Keratinocyte (primary cell): ENCODE results near the gene CCNY.

Experiments used
- EZH2 ChIP-seq: IDR thresholded peaks from one replicate; pipeline ENCODE4 v1.6.1; 2012; ENCODE audit warnings: inconsistent platforms, mild to moderate bottlenecking, low read length, moderate library complexity
- TF ChIP-seq, protein P1 (sequence below), 3 experiments: IDR thresholded peaks in 1 of 3; conservative IDR thresholded peaks in 1 of 3; optimal IDR thresholded peaks in 1 of 3; 2 replicates in 2 of 3; 3 replicates in 1 of 3; pipeline versions ENCODE3 to v1.5.1; 2011; ENCODE audit warnings: low read length in 3 of 3, mild to moderate bottlenecking in 3 of 3, moderate library complexity in 2 of 3, control low read depth in 1 of 3, inconsistent platforms in 1 of 3; ENCODE audit not compliant: insufficient read depth in 2 of 3; ENCODE audit errors: extremely low read depth in 1 of 3

DNA sequence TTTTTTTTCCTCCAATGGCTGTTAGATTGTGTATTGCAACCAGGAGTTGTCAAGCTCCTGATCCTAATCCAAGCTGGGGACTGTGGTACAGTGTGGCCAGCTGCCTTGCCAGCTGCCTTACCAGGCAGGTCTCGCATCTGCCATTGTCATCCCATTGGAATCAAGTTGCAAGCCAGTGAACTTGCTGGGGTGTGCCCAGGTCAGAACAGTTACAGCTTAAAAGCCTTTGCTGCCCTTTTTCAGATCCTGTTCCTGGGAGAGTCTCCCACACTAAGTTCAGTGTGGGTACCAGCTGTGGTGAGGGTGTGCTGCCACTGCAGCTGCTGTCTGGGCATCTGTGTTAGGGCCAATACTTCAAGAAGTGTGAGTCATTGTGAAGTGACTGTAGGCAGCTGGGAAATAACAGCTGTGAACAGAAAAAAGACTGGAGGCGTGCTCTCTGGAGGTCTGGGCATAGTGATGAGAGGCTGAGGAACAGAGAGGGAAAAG lies 72.8 kb downstream of the CCNY start:
- TF ChIP-seq, protein P1, sequence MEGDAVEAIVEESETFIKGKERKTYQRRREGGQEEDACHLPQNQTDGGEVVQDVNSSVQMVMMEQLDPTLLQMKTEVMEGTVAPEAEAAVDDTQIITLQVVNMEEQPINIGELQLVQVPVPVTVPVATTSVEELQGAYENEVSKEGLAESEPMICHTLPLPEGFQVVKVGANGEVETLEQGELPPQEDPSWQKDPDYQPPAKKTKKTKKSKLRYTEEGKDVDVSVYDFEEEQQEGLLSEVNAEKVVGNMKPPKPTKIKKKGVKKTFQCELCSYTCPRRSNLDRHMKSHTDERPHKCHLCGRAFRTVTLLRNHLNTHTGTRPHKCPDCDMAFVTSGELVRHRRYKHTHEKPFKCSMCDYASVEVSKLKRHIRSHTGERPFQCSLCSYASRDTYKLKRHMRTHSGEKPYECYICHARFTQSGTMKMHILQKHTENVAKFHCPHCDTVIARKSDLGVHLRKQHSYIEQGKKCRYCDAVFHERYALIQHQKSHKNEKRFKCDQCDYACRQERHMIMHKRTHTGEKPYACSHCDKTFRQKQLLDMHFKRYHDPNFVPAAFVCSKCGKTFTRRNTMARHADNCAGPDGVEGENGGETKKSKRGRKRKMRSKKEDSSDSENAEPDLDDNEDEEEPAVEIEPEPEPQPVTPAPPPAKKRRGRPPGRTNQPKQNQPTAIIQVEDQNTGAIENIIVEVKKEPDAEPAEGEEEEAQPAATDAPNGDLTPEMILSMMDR (optimal IDR thresholded peaks at IDR 0.05 in 1 of 3, IDR thresholded peaks at IDR 0.05 in 1 of 3, conservative IDR thresholded peaks at IDR 0.05 in 1 of 3; ENCODE audit: extremely low read depth in 1 of 3, insufficient read depth in 2 of 3, low read length in 3 of 3), result no peak
- TF ChIP-seq EZH2, result no peak
